ENCODE results near the gene LRRK1.

DNA sequence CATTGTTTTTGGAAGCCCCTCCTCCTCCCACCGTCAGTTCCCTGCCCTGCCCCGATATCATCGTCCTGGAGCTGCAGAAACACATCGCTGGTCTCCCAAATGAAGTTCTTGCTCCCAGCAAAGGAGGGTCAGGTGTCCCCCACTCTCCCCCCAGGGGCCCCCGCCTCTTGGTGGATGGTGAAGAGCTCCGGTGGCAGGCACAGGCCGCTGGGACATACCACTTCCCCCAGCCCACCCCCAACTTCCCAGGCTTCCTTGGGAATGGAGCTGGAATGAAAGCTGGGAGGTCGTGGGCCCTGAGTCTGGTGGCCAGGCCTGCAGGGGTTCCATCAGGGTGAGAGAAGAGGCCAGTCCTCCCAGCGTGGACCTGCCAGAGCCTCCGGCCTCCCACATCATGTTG, 195.0 kb downstream of the LRRK1 start:
- TF ChIP-seq, protein P1, sequence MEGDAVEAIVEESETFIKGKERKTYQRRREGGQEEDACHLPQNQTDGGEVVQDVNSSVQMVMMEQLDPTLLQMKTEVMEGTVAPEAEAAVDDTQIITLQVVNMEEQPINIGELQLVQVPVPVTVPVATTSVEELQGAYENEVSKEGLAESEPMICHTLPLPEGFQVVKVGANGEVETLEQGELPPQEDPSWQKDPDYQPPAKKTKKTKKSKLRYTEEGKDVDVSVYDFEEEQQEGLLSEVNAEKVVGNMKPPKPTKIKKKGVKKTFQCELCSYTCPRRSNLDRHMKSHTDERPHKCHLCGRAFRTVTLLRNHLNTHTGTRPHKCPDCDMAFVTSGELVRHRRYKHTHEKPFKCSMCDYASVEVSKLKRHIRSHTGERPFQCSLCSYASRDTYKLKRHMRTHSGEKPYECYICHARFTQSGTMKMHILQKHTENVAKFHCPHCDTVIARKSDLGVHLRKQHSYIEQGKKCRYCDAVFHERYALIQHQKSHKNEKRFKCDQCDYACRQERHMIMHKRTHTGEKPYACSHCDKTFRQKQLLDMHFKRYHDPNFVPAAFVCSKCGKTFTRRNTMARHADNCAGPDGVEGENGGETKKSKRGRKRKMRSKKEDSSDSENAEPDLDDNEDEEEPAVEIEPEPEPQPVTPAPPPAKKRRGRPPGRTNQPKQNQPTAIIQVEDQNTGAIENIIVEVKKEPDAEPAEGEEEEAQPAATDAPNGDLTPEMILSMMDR (IDR thresholded peaks at IDR 0.05): no peak
- no peak for TF ChIP-seq ETV6 (CRISPR knock-in tag; IDR thresholded peaks at IDR 0.05)

All from WTC11 (cell line).